HG03139 (cell line): ENCODE results near the gene NRIP2.

Experiments used
- ATAC-seq: cut with Tn5 transposase; IDR thresholded peaks from one replicate; pipeline ENCODE4 v1.9.1; 2021; ENCODE audit not compliant: unreplicated experiment

Gene NRIP2

DNA sequence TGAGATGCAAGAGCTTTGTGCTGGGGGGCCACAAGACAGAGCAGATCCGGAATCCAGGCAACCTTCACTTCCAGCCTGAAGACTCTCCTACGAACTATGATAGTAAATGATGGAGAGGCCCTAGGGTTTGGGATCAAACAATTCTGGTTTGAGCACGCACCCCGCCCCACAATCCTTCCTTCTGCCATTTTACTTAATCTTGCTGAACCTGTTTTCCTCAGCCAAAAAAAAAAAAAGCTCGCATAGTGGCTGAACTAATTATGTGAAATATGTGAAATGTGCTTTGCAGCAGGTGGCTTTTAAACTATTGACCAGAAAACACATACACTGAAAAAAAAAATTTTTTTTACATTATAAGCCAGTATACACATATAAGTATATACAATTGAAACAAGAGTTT is 23.0 kb downstream of the NRIP2 start:
- no peak for ATAC-seq

DNA sequence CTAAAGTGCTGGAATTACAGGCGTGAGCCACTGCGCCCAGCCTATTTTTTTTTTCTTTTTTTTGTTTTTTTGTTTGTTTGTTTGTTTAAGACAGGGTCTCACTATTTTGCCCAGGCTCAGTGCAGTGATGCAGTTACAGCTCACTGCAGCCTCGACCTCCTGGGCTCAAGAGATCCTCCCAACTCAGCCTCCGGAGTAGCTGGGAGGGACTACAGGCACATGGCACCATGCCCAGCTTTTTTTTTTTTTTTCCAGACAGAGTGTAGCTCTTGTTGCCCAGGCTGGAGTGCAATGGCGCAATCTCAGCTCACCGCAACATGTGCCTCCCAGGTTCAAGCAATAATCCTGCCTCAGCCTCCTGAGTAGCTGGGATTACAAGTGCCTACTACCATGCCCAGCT is 28.1 kb downstream of the NRIP2 start:
- no peak for ATAC-seq

DNA sequence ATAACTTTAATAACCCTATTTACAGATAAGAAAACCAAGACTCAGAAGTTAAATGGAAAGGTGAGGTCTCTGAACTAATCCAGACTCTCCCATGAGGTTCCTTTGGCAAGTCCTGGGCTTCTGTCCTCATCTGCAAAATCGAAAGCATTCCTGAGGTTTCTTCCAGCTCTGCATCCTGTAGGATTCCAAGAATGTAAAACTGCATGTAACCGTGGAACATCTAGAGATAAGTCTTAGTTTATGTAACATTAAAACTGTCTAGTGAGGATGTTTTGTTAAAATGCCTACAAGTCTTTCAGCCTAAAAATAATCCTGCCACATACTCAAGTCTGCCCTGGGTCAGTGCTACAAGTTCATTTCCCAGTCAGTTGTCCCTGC is 29.7 kb downstream of the NRIP2 start:
- no peak for ATAC-seq

DNA sequence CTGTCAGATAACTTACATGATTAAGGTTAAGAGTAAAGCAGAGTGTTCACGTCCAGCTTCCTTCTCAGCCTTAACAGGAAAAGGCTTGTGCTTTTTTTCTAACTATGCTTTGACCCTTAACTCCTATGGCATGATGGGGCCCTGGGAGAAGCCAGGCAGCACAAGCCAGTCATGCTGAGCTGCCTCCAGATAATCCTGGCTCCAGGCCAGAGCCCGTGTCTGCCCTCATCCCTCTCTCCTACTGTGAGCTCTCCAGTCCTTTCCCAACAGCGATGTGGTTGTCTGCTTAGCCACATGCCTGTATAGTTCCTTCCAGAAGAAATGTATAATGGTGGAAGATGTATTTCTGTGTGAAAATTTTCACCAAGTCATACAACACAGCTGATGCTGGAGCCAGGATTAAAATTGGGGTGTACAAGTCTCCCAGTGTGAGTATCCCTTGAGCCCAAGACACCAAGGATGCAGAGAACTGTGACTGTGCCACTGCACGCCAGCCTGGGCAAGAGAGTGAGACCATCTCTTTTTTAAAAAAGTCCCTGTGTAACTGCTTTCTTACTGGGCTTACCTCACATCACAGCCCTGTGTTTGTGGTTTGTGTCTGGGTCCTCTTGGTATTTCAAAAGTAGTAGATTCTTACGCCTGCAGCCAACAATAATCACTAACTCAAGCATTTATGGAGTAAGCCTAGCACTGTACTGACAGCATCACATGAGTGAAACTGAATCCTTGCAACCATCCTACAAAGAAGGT is 30.3 kb downstream of the NRIP2 start:
- ATAC-seq, result no peak

DNA sequence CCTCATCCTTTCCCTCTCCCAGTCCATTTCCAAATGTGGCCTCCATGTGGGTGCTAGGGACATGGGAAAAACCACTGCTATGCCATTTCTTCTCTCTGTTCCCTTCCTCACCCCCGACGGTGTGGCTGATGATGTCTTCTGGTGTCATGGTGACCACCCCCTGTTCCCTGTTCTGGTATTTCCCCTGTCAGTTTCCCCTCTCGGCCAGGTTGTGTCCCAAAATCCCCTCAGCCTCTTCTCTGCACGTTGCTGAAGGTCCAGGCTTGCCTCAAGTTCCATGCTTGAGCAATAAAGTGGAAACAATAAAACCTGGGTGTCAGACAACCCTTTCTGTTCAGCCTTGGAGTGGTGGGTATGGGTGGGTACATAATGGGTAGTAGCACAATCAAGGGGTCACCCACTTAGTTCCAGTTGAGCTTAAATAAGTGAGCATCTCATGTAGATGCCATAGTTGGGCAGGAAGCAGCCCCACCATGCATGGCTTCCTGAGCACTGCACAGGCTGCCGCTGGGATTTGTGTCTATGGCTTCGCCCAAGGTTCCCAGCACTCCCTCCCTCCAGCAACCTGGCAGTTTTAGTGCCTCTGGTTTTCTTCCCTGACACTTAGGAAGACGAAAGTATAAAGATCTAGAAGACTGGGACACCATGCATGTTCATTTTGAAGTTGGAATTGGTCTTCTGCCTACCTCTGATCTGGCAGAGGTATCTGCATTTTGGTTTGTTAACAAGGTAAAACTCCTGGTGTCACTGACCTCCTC is 31.0 kb downstream of the NRIP2 start:
- no peak for ATAC-seq

DNA sequence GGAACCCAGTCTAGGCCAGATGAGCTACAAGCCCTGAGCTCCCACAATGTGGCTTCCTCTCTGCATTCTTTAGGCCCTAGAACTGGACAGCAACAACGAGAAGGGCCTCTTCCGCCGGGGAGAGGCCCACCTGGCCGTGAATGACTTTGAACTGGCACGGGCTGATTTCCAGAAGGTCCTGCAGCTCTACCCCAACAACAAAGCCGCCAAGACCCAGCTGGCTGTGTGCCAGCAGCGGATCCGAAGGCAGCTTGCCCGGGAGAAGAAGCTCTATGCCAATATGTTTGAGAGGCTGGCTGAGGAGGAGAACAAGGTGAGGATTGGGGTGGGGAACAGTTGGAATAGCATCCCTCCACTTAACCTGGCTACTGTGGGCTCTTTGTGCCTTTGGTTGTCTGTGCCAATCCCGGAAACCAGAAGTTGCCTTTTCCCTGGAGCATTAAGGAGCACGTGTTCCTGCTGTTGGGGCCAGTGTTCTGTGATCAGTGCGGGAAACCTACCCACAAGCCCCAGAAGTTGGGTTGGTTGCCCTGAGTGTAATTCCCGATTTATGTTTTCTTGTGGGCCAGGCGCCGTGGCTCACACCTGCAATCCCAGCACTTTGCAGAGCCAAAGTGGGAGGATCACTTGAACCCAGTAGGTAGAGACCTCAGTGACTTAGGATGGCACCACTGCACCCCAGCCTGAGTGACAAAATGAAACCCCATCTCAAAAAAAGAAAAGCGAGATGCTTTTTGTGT is 33.6 kb downstream of the NRIP2 start:
- no peak for ATAC-seq

DNA sequence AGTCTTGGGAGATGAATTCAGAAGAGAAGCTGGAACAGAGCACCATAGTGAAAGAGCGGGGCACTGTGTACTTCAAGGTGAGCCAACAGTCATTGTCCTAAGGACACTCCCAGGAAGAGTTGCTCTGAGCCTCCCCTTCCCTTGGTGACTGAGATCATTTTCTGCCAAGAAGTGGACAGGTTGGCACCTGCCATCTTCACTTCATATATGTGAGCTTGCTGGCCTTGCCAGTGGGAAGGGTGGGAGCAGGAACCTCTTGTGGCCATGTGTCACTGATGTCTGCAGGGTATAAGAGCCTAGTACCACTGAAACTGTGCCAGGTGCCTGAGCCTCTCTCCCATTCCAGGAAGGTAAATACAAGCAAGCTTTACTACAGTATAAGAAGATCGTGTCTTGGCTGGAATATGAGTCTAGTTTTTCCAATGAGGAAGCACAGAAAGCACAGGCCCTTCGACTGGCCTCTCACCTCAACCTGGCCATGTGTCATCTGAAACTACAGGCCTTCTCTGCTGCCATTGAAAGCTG is 34.7 kb downstream of the NRIP2 start:
- ATAC-seq, result no peak

DNA sequence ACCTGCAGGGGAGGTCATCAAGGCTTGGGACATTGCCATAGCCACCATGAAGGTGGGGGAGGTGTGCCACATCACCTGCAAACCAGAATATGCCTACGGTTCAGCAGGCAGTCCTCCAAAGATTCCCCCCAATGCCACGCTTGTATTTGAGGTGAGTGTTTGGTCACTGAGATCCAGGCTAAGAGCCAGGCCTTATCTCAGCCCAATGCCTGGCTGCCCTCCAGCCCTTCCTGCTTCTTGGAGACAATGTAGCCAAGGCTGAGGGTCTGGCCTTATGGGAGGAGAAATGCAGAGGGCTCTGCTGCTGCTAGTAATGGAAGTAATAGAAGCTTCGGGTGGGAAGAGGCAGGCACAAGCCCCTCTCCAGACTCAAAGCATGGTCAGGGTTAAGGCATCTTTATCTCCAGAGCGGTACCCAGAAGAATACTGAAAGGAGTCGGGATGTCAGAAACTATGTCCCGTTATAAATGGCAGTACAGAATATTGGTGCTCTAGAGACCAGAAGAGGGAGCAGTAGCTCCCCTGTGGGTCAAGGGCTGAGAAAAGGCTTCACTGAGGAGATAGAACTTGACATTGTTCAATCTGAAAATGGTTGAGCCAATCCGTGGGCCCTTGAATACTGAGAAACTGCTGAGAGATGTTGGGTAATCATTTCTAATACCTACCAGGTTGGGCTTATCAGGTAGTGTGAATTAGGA is 37.0 kb downstream of the NRIP2 start:
- ATAC-seq, result no peak

DNA sequence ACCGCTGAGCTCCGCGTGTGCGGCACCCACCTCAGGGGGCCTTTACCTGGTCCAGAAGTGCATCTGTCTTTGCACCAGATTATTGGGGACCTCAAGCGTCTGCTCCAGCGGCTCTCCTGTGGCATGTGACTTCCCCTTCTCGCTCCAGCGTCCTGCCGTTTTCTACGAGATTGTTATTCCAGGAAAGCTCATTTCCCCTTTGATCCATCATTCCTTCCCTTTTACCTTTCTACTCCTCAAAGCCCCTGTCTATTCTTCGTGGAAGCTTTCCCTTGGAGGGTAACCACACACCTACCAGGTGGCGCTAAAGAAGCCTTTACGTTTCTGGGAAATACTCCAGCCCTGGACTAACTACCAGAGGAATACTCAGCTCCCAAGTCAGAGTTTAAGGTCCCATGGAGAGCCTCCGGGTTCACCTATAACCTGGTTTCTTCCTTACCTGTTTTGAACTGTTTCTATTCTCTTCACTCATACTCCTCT is 38.6 kb downstream of the NRIP2 start:
- no peak for ATAC-seq

DNA sequence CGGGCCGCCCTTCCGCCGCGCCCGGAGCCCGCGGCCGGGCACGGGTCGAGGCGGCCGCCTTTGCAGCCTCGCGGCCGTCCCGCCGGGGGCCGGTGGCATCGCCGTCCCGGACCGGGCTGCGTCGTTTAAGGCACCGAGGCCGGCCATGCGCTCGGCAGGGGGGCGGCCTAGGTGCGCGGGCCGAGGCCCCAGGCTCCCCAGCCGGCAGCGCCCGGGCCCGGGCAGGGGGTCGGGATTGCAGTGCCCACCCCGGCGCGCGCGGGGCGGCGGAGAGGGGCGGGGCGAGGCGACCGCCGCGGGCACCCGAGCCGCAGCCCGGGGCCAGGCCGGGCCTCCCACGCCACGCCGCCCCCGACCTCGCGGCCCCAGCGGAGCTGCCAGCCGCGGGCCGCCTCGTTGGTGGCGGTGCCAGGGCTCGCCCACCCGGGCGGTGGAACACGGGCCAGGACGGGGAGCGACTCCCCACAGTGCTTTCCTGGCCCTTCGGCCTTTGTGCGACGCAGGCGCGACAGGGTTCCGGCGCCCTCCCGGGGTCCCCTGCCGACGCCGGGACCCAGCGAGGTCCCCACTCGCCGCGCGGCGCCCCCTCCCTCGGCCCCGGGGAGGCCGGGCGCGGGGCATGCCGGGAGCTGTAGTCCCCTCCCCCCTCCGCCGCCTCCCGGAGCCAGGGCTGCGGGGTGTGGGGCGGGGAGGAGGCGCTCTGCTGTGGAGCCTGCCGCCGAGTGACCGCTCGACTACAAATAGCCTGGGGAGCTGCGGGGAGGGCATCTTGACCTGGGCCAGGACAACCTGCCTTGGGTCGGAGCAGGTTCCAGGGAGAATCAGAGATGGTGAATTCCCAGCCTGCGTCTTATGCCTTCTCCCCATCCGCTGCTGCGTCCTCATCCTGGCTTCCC is 39.3 kb downstream of the NRIP2 start:
- peak; percentile 47 for ATAC-seq

DNA sequence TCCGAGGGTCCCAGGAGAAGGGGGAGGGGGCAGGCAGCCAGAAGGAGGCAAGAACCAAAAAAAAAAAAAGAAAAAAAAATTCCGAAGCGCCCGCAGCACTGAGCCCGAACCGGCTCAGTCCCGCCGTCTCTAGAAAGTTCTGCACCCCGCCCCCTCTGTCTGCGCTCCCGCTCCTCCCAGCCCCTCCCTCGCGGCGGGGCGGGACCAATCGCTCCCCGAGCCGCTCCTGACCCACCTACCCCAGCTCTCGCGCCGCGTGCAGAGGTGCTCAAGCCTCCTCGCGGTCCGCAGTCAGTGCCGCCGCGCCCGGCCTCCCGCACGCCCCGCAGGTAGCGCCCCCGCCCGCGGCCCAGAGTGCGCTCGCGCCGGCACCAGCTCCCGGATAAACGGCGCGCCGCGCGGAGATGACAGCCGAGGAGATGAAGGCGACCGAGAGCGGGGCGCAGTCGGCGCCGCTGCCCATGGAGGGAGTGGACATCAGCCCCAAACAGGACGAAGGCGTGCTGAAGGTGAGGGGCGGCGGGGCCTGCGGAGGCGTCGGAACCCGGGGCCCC is 40.0 kb downstream of the NRIP2 start, which contains the start of gene FKBP4:
TSS of gene FKBP4 (plus strand) at position 235 of the 554 bp plus-strand sequence. CDS start at position 405, 170 bp downstream.
- ATAC-seq, result peak; percentile 72

DNA sequence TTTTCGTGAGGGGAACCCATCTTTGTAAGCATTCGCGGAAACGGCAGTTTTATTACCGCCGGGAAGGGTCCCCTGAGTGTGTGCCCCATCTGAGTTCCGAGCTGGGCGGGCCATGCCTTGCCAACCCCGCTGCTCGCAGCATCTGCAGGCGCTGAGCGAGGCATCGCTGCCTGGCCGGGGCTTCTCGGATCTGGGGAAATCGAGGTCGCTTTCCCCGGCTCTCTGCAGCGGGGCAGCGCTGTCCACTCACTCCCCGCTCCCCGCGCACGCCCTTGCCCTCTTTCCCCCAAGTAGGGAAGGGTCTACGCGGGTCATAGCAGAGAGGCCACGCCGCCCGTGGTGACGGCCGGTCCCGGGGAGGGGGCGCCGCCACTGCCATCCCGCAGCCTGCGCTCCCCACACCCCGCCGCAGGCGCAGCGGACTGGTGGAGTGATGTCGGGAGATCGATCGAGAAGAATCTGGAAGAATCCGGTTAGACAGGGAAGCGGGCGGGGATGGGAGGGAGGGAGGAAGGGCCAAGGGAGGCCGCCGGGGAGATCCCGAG is 40.6 kb downstream of the NRIP2 start:
- ATAC-seq, result no peak

DNA sequence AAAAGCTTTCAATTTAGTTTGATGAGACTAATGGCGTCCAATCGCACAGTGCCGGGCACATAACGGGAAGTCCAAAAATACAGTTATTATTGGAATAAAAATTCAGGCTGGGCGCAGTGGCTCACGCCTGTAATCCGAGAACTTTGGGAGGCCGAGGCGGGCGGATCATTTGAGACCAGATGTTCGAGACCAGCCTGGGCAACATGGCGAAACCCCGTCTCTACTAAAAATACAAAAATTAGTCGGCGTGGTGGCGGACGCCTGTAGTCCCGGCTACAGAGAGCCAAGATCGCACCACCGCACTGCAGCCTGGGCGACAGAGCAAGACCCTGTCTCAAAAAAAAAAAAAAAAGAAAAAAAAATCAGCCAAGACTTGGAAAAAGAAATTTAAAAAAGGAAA is 41.3 kb downstream of the NRIP2 start:
- no peak for ATAC-seq

DNA sequence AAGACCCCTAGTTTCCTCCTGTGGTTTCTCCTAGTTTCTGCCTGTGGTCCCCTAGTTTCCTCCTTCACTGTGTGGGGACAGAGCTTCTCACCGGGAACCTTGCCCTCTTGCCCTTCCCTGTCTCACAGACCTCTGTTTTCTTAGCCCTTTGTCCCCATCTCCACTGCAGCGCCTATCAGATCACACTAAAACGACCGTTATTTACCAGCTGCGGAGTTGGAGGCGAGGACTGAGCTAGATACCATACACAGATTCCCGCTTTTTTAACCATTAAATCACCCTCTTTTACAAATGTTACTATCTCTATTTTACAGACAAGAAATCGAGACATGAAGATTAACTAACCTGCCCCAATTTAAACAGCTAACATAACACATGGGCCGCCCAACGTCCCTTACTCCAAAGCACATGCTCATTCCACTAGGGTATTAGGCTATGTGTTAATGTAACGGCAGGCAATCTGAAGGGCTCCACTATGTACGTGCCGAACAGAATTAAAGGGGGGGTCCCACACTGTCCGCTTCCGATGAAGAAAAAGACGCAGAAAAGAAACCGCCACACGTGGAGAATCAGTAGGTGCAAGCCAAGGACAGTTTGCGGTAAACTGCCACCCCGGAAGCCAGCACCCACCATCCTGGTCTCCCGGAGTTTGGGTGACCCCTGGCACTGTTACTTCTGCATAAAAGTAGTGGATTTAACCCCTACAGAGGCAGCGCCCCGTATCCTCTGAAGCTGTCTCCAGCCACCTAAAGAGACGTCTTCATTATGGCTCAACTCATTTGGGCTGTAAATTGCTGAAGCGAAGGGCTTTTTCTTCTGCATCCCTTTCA is 41.9 kb downstream of the NRIP2 start:
- ATAC-seq, result no peak

DNA sequence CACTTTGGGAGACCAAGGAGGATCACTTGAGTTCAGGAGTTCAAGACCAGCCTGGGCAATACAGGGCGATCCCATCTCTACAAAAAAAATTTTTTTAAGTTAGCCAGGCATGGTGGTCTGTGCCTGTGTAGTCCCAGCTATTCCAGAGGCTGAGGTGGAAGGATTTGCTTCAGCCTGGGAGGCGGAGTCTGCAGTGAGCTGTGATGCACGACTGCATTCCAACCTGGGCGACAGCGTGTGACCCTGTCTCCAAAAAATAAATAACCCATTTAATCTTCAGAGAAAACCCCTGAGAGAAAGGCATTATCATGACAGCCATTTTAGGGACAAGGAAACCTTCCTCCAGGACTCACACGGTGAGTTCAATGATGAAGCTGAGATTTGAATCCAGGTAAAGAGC is 43.7 kb downstream of the NRIP2 start:
- no peak for ATAC-seq

DNA sequence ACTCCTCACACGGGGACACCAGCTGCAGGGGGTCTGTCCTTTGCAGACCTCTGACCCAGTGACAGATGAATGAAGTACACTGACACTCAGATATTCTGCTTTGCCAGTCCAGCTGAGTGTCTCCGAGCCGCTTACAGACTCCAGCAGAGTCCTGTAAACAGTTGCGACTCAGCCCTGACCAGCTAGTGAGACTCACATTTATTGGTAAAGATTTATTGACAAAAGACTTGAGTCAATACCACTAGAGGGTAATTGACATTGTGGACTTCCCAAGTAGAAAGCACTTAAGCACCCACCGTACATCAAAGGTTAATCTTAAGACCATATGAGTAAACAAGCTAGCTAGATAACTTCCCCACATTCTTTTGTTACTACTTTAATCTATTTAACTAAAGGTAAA is 49.8 kb downstream of the NRIP2 start:
- ATAC-seq, result no peak

DNA sequence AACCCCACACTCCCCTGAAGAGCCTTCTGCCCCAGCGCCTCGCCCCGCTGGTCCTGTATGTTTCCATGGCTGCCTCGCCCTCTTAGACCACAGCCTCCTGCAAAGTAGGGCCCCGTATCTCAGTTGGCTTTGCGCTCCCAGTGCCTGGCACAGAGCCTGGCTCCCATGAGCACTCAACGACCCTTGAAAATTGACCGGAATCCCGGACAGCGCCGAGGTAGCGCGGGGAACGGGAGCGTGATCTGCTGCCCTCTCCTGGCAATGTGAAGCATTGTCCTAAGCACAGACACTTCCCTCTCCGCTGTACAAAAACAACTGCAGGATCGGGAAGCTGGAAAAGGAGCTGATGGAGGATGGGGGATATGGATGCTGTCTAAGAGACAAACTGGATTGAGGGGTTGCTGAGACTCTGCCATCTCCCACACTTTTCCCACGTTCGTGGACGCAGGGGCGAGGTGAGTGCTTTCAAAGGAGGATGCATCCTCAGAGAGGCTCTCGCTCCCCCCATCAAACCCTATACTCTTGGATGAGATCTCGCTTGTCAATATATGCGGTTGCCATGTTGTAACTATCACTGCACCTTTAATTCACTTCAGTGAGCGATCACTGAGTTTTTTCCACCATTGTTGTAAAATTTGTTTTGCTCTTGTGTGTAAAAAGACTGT is 50.8 kb downstream of the NRIP2 start:
- ATAC-seq, result no peak

DNA sequence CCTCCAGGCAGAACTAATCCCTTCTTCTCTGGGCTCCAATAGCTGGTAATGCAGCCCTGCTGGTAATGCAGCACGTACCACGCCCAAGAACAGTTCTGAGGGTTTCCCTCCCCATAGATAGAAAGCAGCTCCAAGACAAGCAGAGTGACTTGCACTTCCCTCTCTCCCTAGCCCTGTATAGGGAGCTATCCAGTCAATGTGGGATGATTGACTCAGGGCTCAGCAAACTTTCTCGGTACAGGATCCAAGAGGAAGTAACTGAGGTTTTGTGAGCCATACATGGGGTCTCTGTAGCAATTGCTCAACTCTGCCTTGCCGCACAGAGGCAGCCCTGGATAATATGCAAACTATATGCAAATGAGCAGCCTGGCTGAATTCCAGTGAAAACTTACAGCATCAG is 55.6 kb downstream of the NRIP2 start:
- ATAC-seq, result no peak
